Pons (tissue), 1 donor: ENCODE results near the gene UBE2K.
"Not testable (repeated sequence)": the region's sequence is repeated elsewhere in the genome, so short reads cannot be mapped to it uniquely, and the experiment has no call there.

Experiments
- DNase-seq: peaks from one replicate; pipeline ENCODE4 v3.0.0-alpha.2; 2016; ENCODE audit warnings: low spot score

The UBE2K gene

GRCh38 chr4:39689970-39690369 is 8.0 kb upstream of the UBE2K start:
- no peak for DNase-seq

- DNase-seq, result no peak
Measured at GRCh38 chr4:39698424-39699009, 581 bp downstream of the UBE2K start.

DNA sequence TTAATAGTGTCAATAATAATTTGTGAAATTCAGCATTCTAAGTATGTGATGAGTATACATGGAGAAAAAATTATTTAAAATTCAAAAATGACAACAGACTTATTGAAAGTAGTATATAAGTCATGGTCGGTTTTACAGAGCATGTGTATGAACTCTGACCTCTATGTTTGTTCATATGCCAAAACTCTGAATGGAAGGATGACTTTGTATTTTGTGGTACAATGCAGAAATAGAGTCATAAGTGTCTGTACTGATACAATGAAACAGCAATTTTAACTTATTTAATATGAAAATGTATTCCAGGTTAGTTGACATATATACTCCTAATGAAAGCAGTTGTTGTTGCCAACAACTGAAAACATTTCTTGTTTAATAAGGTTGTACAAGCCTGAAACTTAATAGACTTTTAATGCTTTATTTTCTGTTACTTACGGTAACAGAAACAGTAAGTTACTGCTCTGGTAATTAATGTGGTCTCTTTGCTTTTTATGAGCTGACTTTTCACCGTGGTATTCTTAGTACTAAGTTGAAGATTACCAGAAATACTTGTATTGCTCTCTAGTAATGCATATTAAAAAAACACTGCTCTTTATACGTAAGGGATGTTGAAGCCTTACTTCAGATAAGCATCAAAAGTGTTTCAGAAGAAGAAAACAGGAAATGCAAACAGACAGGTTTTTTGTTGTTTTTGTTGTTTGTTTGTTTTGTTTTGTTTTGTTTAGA is 1.9 kb downstream of the UBE2K start:
- DNase-seq, result no peak

- DNase-seq, result no peak
Measured at GRCh38 chr4:39700554-39700953, 2.6 kb downstream of the UBE2K start.

DNA sequence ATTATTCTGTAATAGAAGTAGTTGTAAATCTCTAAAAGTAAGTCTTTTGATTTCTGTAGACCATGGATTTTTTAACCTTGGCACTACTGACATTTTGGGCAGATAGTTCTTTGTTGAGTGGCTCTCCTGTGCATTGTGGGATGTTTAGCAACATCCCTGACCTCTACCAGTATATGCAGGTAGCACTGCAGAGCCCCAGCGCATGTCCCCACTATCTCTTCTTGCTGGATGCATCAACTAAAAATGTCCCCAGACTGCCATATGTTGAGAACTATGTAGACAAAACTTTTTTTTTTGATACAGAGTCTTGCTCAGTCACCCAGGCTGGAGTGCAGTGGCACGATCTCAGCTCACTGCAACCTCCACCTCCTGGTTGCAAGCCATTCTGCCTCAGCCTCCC is 4.8 kb downstream of the UBE2K start:
- DNase-seq, result no peak

DNA sequence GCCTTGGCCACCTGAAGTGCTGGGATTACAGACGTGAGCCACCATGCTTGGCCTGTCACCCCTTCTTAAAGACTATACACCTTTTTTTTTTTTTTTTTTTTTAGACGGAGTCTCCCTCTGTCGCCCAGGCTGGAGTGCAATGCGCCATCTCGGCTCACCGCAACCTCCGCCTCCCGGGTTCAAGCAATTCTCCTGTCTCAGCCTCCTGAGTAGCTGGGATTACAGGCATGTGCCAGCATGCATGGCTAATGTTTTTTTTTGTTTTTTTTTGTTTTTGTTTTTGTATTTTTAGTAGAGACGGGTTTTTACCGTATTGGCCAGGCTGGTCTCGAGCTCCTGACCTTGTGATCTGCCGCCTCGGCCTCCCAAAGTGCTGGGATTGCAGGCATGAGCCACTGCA is 6.9 kb downstream of the UBE2K start:
- DNase-seq, result not testable (repeated sequence)

GRCh38 chr4:39706334-39706733 is 8.4 kb downstream of the UBE2K start:
- no peak for DNase-seq

- no peak for DNase-seq
Measured at GRCh38 chr4:39706741-39707511, 9.0 kb downstream of the UBE2K start.

- DNase-seq, result no peak
Measured at GRCh38 chr4:39710098-39710896, 12.4 kb downstream of the UBE2K start.

GRCh38 chr4:39712819-39713607 is 15.1 kb downstream of the UBE2K start:
- DNase-seq, result no peak

DNA sequence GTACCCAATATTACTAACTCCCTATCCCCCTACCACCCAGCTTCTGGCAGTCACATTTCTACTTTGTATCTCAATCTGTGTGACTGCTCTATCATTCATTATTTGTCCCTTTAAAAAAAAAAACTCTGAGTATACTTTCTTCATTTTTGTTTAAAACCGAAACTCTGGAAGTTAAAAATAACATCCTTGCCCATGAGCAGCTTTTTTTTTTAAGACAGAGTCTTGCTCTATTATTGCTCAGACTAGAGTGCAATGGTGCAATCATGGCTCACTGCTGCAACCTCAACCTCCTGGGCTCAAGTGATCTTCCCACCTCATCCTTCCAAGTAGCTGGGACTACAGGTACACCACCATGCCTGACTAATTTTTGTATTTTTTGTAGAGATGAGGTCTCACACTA is 15.8 kb downstream of the UBE2K start:
- no peak for DNase-seq

- DNase-seq, result no peak
Measured at GRCh38 chr4:39714166-39714565, 16.2 kb downstream of the UBE2K start.

GRCh38 chr4:39715788-39716187 is 17.9 kb downstream of the UBE2K start:
- no peak for DNase-seq

- DNase-seq, result no peak
Measured at GRCh38 chr4:39716356-39716755, 18.4 kb downstream of the UBE2K start.

- DNase-seq, result not testable (repeated sequence)
Measured at GRCh38 chr4:39717743-39718142, 19.8 kb downstream of the UBE2K start.

- no peak for DNase-seq
Measured at GRCh38 chr4:39718366-39719323, 20.7 kb downstream of the UBE2K start.

DNA sequence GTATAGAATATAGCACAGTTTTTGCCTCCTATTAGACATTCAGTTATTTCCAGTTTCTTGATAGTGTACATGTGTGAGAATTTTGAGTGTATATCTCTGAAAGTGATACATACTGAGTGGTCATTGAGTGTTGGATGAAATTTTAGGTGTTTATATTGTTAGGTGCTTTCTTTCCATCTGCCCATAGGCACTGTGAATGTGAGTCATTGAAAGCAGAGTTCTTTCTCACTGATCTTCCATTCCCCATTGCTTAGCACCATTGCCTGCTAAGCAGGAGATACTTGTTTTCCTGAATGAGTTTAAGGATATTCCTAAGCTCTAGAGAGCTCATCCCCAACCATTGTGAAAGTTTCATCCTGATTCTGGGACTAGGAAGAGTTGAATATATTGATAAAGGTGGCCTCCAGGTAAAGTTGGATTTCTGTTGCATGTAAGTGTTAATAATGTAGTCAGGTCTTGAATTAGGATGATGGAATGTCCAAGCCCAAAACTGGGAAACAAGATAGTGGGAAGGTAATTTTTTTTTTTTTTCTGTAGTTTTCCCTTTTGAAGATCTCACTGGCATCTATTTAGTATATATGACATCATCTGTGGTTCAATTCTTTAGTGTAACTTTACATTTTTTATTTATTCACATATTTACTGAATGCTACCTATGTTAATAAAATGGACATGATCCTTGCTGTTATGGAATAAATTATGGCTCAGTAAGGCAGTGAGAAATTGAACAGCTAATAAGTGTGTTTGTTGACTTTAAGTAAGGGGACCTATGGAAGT is 22.1 kb downstream of the UBE2K start:
- DNase-seq, result no peak

GRCh38 chr4:39721273-39721672 is 23.3 kb downstream of the UBE2K start:
- not testable (repeated sequence) for DNase-seq

DNA sequence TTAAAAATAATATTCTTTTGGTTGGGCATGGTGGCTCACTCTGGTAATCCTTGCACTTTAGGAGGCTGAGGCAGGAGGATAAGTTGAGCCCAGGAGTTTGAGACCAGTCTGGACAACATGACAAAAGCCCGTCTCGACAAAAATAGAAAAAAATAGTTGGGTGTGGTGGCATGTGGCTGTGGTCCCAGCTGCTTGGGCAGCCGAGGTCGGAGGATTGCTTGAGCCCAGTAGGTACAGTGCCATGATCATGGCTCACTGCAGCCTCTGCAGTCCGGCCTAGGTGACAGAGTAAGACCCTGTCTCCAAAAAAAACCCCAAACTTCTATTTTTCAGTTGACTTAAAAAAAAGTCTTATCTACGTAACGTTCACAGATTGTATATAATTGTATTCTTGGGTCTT is 23.9 kb downstream of the UBE2K start:
- no peak for DNase-seq

GRCh38 chr4:39729557-39729956 is 31.6 kb downstream of the UBE2K start:
- DNase-seq, result no peak
